ENCODE measurements around the gene FOXS1. TPM values are rescaled to one million over a fixed set of nuclear protein-coding genes. Genes with fewer than 3 reads are reported as not detected.

Gene FOXS1
- total RNA-seq, 4 donors from 2014 or later: 0.55 TPM; not detected in 3

- 88 to 90% methylated on average over 2 to 8 of the region's 8 CpGs for WGBS, 2 donors (ENCODE audit: low coverage in 1 of 2)
- in situ Hi-C loops (cut with MboI; ENCODE audit: low pct_ligation_motif_present in 1 of 4, low pct_unique_long_range_greater_than_20kb in 1 of 4, low sequenced_read_pairs in 3 of 4): no loop called here
- intact Hi-C loops (cut with DNase I; ENCODE audit: low total_unique reads): no loop called here
- no peak overlapping the region for H3K4me3 ChIP-seq
- H3K4me1 ChIP-seq: no peaks in the 10 kb centered on the region
- no peaks in the 10 kb centered on the region for H3K36me3 ChIP-seq
- no peak overlapping the region for H3K27ac ChIP-seq
- H3K27me3 ChIP-seq: no peaks in the 10 kb centered on the region
- TF ChIP-seq POLR2AphosphoS5 (IDR thresholded peaks at IDR 0.05) (no peak), POLR2A (IDR thresholded peaks at IDR 0.05) (no peak), EP300 (IDR thresholded peaks at IDR 0.05; ENCODE audit: low read depth) (no peak), CTCF (IDR thresholded peaks at IDR 0.05) (no peak)
- H3K9me3 ChIP-seq: no peaks in the 10 kb centered on the region
- DNase-seq: no peak
These were observed 38.6 kb downstream of the FOXS1 start for GRCh38 chr20:31806564-31807355.

DNA sequence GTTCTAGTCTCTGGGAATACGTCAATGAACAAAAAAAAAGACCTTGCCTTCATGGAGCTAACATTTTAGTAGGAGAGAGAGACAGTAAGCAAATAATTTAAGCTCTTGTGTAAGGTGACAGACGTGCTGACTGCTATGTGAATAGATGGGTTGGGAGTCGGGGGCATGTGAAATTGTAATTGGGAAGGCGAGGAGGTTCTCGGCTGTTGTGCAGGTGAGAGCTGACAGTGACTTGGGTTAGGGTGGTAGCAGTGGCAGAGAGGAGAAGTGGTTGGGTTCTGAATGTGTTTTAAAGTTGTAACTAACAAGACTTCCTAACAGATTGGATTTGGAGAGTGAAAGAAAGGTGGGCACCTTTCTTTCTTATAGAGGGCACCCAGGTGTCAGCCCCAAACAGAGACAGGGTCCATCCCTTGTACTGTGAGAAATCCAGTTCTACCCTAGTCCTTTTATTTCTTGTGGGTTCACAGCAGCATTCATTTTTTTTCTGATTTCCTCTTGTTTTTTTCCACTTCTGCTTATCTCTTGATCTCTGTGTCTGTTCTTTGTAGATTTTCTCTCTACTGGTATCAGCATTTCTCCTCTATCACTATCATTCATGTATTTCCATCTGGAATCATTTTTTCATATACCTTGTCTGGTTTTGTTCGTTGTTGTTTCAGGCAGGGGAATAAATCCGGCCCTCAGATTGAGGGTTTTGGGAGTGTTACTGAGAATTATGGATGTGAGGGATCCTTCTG, 41.7 kb downstream of the FOXS1 start:
- in situ Hi-C loops (cut with MboI; ENCODE audit: low pct_ligation_motif_present in 1 of 4, low pct_unique_long_range_greater_than_20kb in 1 of 4, low sequenced_read_pairs in 3 of 4): no loop called here
- H3K27me3 ChIP-seq: no peaks in the 10 kb centered on the region
- H3K27ac ChIP-seq: no peak overlapping the region
- TF ChIP-seq POLR2A (IDR thresholded peaks at IDR 0.05) (no peak), CTCF (IDR thresholded peaks at IDR 0.05) (no peak), POLR2AphosphoS5 (IDR thresholded peaks at IDR 0.05) (no peak), EP300 (IDR thresholded peaks at IDR 0.05; ENCODE audit: low read depth) (no peak)
- H3K4me3 ChIP-seq: no peak overlapping the region
- intact Hi-C loops (cut with DNase I; ENCODE audit: low total_unique reads): no loop called here
- WGBS, 2 donors (ENCODE audit: low coverage in 1 of 2): 94 to 98% methylated on average over 6 to 7 of the region's 7 CpGs
- no peak for DNase-seq
- no peaks in the 10 kb centered on the region for H3K9me3 ChIP-seq
- no peaks in the 10 kb centered on the region for H3K36me3 ChIP-seq
- no peaks in the 10 kb centered on the region for H3K4me1 ChIP-seq

DNA sequence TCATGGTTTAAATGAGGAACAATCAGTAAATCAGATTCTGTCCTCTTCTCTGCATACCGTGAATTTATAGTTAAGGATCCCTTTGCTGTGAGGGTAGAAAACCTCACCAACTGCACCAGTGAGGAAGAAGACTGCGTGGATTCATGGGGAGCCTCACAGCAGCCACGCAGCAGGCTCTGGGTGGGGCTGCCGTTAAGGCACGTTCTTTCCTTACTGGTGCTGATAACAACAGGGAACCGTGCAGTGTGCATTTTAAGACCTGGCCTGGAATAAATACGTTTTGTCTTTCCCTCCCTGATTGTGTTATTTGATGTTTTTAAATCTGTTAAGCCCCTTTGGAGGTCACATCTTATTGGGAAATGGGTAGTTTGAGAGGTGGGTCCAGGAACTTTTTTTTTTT, 43.9 kb downstream of the FOXS1 start:
- H3K4me3 ChIP-seq: no peak overlapping the region
- H3K4me1 ChIP-seq: no peaks in the 10 kb centered on the region
- intact Hi-C loops (cut with DNase I; ENCODE audit: low total_unique reads): no loop called here
- H3K27me3 ChIP-seq: no peaks in the 10 kb centered on the region
- WGBS, 2 donors (ENCODE audit: low coverage in 1 of 2): 76 to 85% methylated on average over 7 of the region's 7 CpGs
- in situ Hi-C loops (cut with MboI; ENCODE audit: low pct_ligation_motif_present in 1 of 4, low pct_unique_long_range_greater_than_20kb in 1 of 4, low sequenced_read_pairs in 3 of 4): no loop called here
- TF ChIP-seq EP300 (IDR thresholded peaks at IDR 0.05; ENCODE audit: low read depth): no peak
- no peak for TF ChIP-seq POLR2AphosphoS5 (IDR thresholded peaks at IDR 0.05)
- TF ChIP-seq CTCF (IDR thresholded peaks at IDR 0.05): no peak
- no peak for TF ChIP-seq POLR2A (IDR thresholded peaks at IDR 0.05)
- no peak overlapping the region for H3K27ac ChIP-seq
- no peak for DNase-seq
- no peaks in the 10 kb centered on the region for H3K36me3 ChIP-seq
- H3K9me3 ChIP-seq: no peaks in the 10 kb centered on the region

GRCh38 chr20:31797364-31797763, 48.0 kb downstream of the FOXS1 start:
- Histone ChIP-seq H3K36me3 (no peaks in the 10 kb centered on the region), H3K27me3 (no peaks in the 10 kb centered on the region), H3K9me3 (no peaks in the 10 kb centered on the region), H3K27ac (no peak overlapping the region), H3K4me3 (no peak overlapping the region), H3K4me1 (no peaks in the 10 kb centered on the region)
- in situ Hi-C loops (cut with MboI; ENCODE audit: low pct_ligation_motif_present in 1 of 4, low pct_unique_long_range_greater_than_20kb in 1 of 4, low sequenced_read_pairs in 3 of 4) (no loop called here), intact Hi-C loops (cut with DNase I; ENCODE audit: low total_unique reads) (no loop called here)
- no peak for DNase-seq
- TF ChIP-seq POLR2A (IDR thresholded peaks at IDR 0.05) (no peak), EP300 (IDR thresholded peaks at IDR 0.05; ENCODE audit: low read depth) (no peak), CTCF (IDR thresholded peaks at IDR 0.05) (no peak)
- WGBS, 2 donors (ENCODE audit: low coverage in 1 of 2): 87 to 92% methylated on average over 3 of the region's 3 CpGs
